CD4-positive, CD25-positive, alpha-beta regulatory T cell (primary cell): ENCODE data around the gene SLC24A3. TPM values are rescaled to one million over a fixed set of nuclear protein-coding genes. Genes with fewer than 3 reads are reported as not detected.

Experiments
- ATAC-seq, 2 donors: fragments of 150-1000 bp; cut with Tn5 transposase; one replicate each; pipeline ENCODE4 v1.10.0; 2021; ENCODE audit warnings: low read depth in 2 of 2, moderate number of reproducible peaks in 2 of 2, moderate library complexity in 1 of 2
- DNase-seq, 3 donors: peaks; one replicate each; pipeline versions ENCODE4 v3.0.0 to v3.0.0-alpha.2; 2012 to 2022; ENCODE audit warnings: mixed read lengths in 1 of 3
- H3K27ac ChIP-seq: one replicate; pipeline ENCODE4 v1.7.0; 2013; ENCODE audit warnings: mild to moderate bottlenecking, low read length; ENCODE audit not compliant: insufficient read depth, poor library complexity, severe bottlenecking
- H3K27me3 ChIP-seq: one replicate; pipeline ENCODE4 v1.7.0; 2013; ENCODE audit warnings: low read length; ENCODE audit not compliant: control insufficient read depth, insufficient read depth
- H3K36me3 ChIP-seq: one replicate; pipeline ENCODE4 v1.7.0; 2013; ENCODE audit warnings: mild to moderate bottlenecking, low read length, moderate library complexity; ENCODE audit not compliant: control insufficient read depth, insufficient read depth
- H3K4me1 ChIP-seq: 2 replicates; pipeline ENCODE4 v1.7.0; 2013; ENCODE audit warnings: mild to moderate bottlenecking, low read length; ENCODE audit not compliant: insufficient read depth, control insufficient read depth, poor library complexity, severe bottlenecking
- H3K4me3 ChIP-seq: one replicate; pipeline ENCODE4 v1.7.0; 2013; ENCODE audit warnings: low read depth, mild to moderate bottlenecking, low read length, moderate library complexity
- H3K9me3 ChIP-seq, 2 experiments: 1 replicate in 1 of 2; 2 replicates in 1 of 2; pipeline ENCODE4 v1.7.0; 2013; ENCODE audit warnings: low read length in 2 of 2, mild to moderate bottlenecking in 1 of 2, moderate library complexity in 1 of 2; ENCODE audit not compliant: control insufficient read depth in 2 of 2
- H3K27ac Mint-ChIP-seq, 3 donors: one replicate each; pipeline ENCODE4 v1.8.0; 2020 to 2022; ENCODE audit warnings: mild to moderate bottlenecking in 3 of 3, mixed read lengths in 3 of 3, moderate library complexity in 2 of 3
- H3K27me3 Mint-ChIP-seq: one replicate; pipeline ENCODE4 v1.8.0; 2022; ENCODE audit warnings: mild to moderate bottlenecking, mixed read lengths
- H3K36me3 Mint-ChIP-seq: one replicate; pipeline ENCODE4 v1.8.0; 2020; ENCODE audit warnings: mixed read lengths
- H3K4me1 Mint-ChIP-seq, 4 donors: one replicate each; pipeline ENCODE4 v1.8.0; 2020 to 2022; ENCODE audit warnings: mixed read lengths in 4 of 4, mild to moderate bottlenecking in 1 of 4
- H3K4me3 Mint-ChIP-seq, 4 donors: one replicate each; pipeline ENCODE4 v1.8.0; 2020 to 2022; ENCODE audit warnings: mild to moderate bottlenecking in 4 of 4, mixed read lengths in 4 of 4, moderate library complexity in 3 of 4
- H3K9me3 Mint-ChIP-seq, 7 donors: one replicate each; pipeline ENCODE4 v1.8.0; 2020 to 2022; ENCODE audit warnings: mixed read lengths in 7 of 7, mild to moderate bottlenecking in 3 of 7, moderate library complexity in 2 of 7
- polyA plus RNA-seq, 4 donors: library from polyadenylated mRNA; unstranded; fragments of 300-500 nt; fragmentation: Illumina TruSeq; gene quantifications; one replicate each; pipeline ENCODE4 v1.2.3, GENCODE V29; 2021
- total RNA-seq: library from RNA; stranded (reverse); gene quantifications from one replicate; pipeline ENCODE4 v1.2.3, GENCODE V29; 2022

SLC24A3 gene
- total and polyA plus RNA-seq, 5 donors from 2014 or later: 0.25 TPM; not detected in 4

- H3K27me3 Mint-ChIP-seq: peaks cover 31% of the 10 kb centered on the region
- H3K27ac Mint-ChIP-seq: no peak within 1 kb of the TSS
- ATAC-seq (no peak), DNase-seq (no peak)
- no peak within 1 kb of the TSS for H3K4me3 ChIP-seq
- H3K4me1 Mint-ChIP-seq: no peaks in the 10 kb centered on the region
- no peaks in the 10 kb centered on the region for H3K36me3 ChIP-seq
- H3K9me3 ChIP-seq: no peaks in the 10 kb centered on the region
- peaks cover 7% of the 10 kb centered on the region for H3K27me3 ChIP-seq
- H3K4me1 ChIP-seq: no peaks in the 10 kb centered on the region
- H3K4me3 Mint-ChIP-seq: no peak within 1 kb of the TSS
- peaks cover 0 to 5% (median 0%) of the 10 kb centered on the region in 7 donors for H3K9me3 Mint-ChIP-seq
- H3K36me3 Mint-ChIP-seq: no peaks in the 10 kb centered on the region
- H3K27ac ChIP-seq: no peak within 1 kb of the TSS
These were observed 545.7 kb downstream of the SLC24A3 start, which contains the start of gene RIN2 for GRCh38 chr20:19758133-19758500. Gene RIN2, plus strand, starts transcription at chr20:19758258. Its CDS starts 131,344 bp downstream, at chr20:19889602.

- Mint-ChIP-seq H3K4me1 (no peaks in the 10 kb centered on the region), H3K27ac (no peak overlapping the region), H3K36me3 (no peaks in the 10 kb centered on the region), H3K27me3 (peaks cover 31% of the 10 kb centered on the region), H3K9me3 (peaks cover 0 to 5% (median 1%) of the 10 kb centered on the region in 7 donors), H3K4me3 (no peak overlapping the region)
- peaks cover 7% of the 10 kb centered on the region for H3K27me3 ChIP-seq
- ATAC-seq (no peak), DNase-seq (no peak)
- no peaks in the 10 kb centered on the region for H3K4me1 ChIP-seq
- no peak overlapping the region for H3K4me3 ChIP-seq
- H3K36me3 ChIP-seq: no peaks in the 10 kb centered on the region
- no peaks in the 10 kb centered on the region for H3K9me3 ChIP-seq
- no peak overlapping the region for H3K27ac ChIP-seq
These were observed 546.3 kb downstream of the SLC24A3 start for GRCh38 chr20:19758501-19759331.

GRCh38 chr20:19760371-19760721, 547.9 kb downstream of the SLC24A3 start:
- Histone ChIP-seq H3K4me3 (no peak overlapping the region), H3K27ac (no peak overlapping the region), H3K9me3 (no peaks in the 10 kb centered on the region), H3K4me1 (no peaks in the 10 kb centered on the region), H3K27me3 (peaks cover 7% of the 10 kb centered on the region), H3K36me3 (no peaks in the 10 kb centered on the region)
- H3K9me3 Mint-ChIP-seq: peaks cover 0 to 3% (median 0%) of the 10 kb centered on the region in 7 donors
- DNase-seq (no peak), ATAC-seq (no peak)
- H3K4me3 Mint-ChIP-seq: no peak overlapping the region
- H3K27ac Mint-ChIP-seq: no peak overlapping the region
- H3K36me3 Mint-ChIP-seq: no peaks in the 10 kb centered on the region
- no peaks in the 10 kb centered on the region for H3K4me1 Mint-ChIP-seq
- peaks cover 31% of the 10 kb centered on the region for H3K27me3 Mint-ChIP-seq

- no peak overlapping the region for H3K4me3 ChIP-seq
- Mint-ChIP-seq H3K27ac (no peak overlapping the region), H3K4me3 (no peak overlapping the region), H3K27me3 (peaks cover 31% of the 10 kb centered on the region), H3K4me1 (no peaks in the 10 kb centered on the region), H3K36me3 (no peaks in the 10 kb centered on the region), H3K9me3 (peaks cover 0 to 3% (median 0%) of the 10 kb centered on the region in 7 donors)
- ATAC-seq (no peak), DNase-seq (no peak)
- no peaks in the 10 kb centered on the region for H3K9me3 ChIP-seq
- peaks cover 7% of the 10 kb centered on the region for H3K27me3 ChIP-seq
- no peaks in the 10 kb centered on the region for H3K4me1 ChIP-seq
- H3K27ac ChIP-seq: no peak overlapping the region
- no peaks in the 10 kb centered on the region for H3K36me3 ChIP-seq
These were observed 548.9 kb downstream of the SLC24A3 start for GRCh38 chr20:19761326-19761725.

- H3K36me3 Mint-ChIP-seq: no peaks in the 10 kb centered on the region
- DNase-seq (no peak), ATAC-seq (no peak)
- no peak overlapping the region for H3K27ac Mint-ChIP-seq
- no peak overlapping the region for H3K4me3 Mint-ChIP-seq
- H3K9me3 ChIP-seq: no peaks in the 10 kb centered on the region
- H3K27me3 ChIP-seq: peaks cover 7% of the 10 kb centered on the region
- H3K27me3 Mint-ChIP-seq: peaks cover 27% of the 10 kb centered on the region
- H3K36me3 ChIP-seq: no peaks in the 10 kb centered on the region
- H3K4me3 ChIP-seq: no peak overlapping the region
- peaks cover 0 to 2% (median 0%) of the 10 kb centered on the region in 7 donors for H3K9me3 Mint-ChIP-seq
- no peaks in the 10 kb centered on the region for H3K4me1 Mint-ChIP-seq
- H3K4me1 ChIP-seq: no peaks in the 10 kb centered on the region
- H3K27ac ChIP-seq: no peak overlapping the region
These were observed 549.4 kb downstream of the SLC24A3 start for GRCh38 chr20:19761841-19762240.

- H3K4me1 Mint-ChIP-seq: no peaks in the 10 kb centered on the region
- H3K27ac ChIP-seq: no peak overlapping the region
- peaks cover 18% of the 10 kb centered on the region for H3K27me3 Mint-ChIP-seq
- H3K36me3 Mint-ChIP-seq: no peaks in the 10 kb centered on the region
- H3K27me3 ChIP-seq: peaks cover 7% of the 10 kb centered on the region
- no peaks in the 10 kb centered on the region for H3K9me3 ChIP-seq
- ATAC-seq: no peak
- no peak overlapping the region for H3K4me3 Mint-ChIP-seq
- H3K36me3 ChIP-seq: no peaks in the 10 kb centered on the region
- H3K4me3 ChIP-seq: no peak overlapping the region
- H3K4me1 ChIP-seq: no peaks in the 10 kb centered on the region
- DNase-seq: no peak
- peaks cover 0 to 7% (median 0%) of the 10 kb centered on the region in 7 donors for H3K9me3 Mint-ChIP-seq
- no peak overlapping the region for H3K27ac Mint-ChIP-seq
These were observed 551.8 kb downstream of the SLC24A3 start for GRCh38 chr20:19764207-19764606.

- Histone ChIP-seq H3K9me3 (no peaks in the 10 kb centered on the region), H3K27me3 (peaks cover 4% of the 10 kb centered on the region), H3K36me3 (no peaks in the 10 kb centered on the region), H3K4me3 (no peak overlapping the region), H3K27ac (no peak overlapping the region), H3K4me1 (no peaks in the 10 kb centered on the region)
- DNase-seq: no peak
- Mint-ChIP-seq H3K27me3 (peaks cover 11% of the 10 kb centered on the region), H3K4me1 (no peaks in the 10 kb centered on the region), H3K9me3 (peaks cover 0 to 7% (median 0%) of the 10 kb centered on the region in 7 donors), H3K4me3 (no peak overlapping the region), H3K36me3 (no peaks in the 10 kb centered on the region), H3K27ac (no peak overlapping the region)
- no peak for ATAC-seq
These were observed 552.8 kb downstream of the SLC24A3 start for GRCh38 chr20:19765266-19765665.

- Histone ChIP-seq H3K36me3 (no peaks in the 10 kb centered on the region), H3K9me3 (no peaks in the 10 kb centered on the region), H3K4me3 (no peak overlapping the region), H3K27me3 (no peaks in the 10 kb centered on the region), H3K4me1 (no peaks in the 10 kb centered on the region), H3K27ac (no peak overlapping the region)
- ATAC-seq (no peak), DNase-seq (no peak)
- H3K9me3 Mint-ChIP-seq: peaks cover 0 to 7% (median 0%) of the 10 kb centered on the region in 7 donors
- H3K4me3 Mint-ChIP-seq: no peak overlapping the region
- H3K36me3 Mint-ChIP-seq: no peaks in the 10 kb centered on the region
- H3K27ac Mint-ChIP-seq: no peak overlapping the region
- H3K27me3 Mint-ChIP-seq: peaks cover 6% of the 10 kb centered on the region
- H3K4me1 Mint-ChIP-seq: no peaks in the 10 kb centered on the region
These were observed 553.5 kb downstream of the SLC24A3 start for GRCh38 chr20:19765913-19766312.
